BLaER1 (cell line): ENCODE results near the gene DHX35.
"Not testable (repeated sequence)": the region's sequence is repeated elsewhere in the genome, so short reads cannot be mapped to it uniquely, and the experiment has no call there.

Source experiments
- H3K27ac ChIP-seq: shearing (Covaris generic); formaldehyde crosslinking; 2 replicates; pipeline ENCODE4 v1.8.1; 2022
- H3K27me3 ChIP-seq: shearing (Covaris generic); formaldehyde crosslinking; 2 replicates; pipeline ENCODE4 v1.8.1; 2022
- H3K36me3 ChIP-seq: shearing (Covaris generic); formaldehyde crosslinking; 2 replicates; pipeline ENCODE4 v1.8.1; 2022
- H3K4me1 ChIP-seq: shearing (Covaris generic); formaldehyde crosslinking; 2 replicates; pipeline ENCODE4 v1.8.1; 2022
- H3K4me2 ChIP-seq: shearing (Covaris generic); formaldehyde crosslinking; 2 replicates; pipeline ENCODE4 v1.8.1; 2022
- H3K4me3 ChIP-seq: shearing (Covaris generic); formaldehyde crosslinking; 2 replicates; pipeline ENCODE4 v1.8.1; 2022
- H3K9ac ChIP-seq: shearing (Covaris generic); formaldehyde crosslinking; 2 replicates; pipeline ENCODE4 v1.8.1; 2022
- H3K9me3 ChIP-seq: shearing (Covaris generic); formaldehyde crosslinking; 2 replicates; pipeline ENCODE4 v1.8.1; 2022
- H4K20me1 ChIP-seq: shearing (Covaris generic); formaldehyde crosslinking; 2 replicates; pipeline ENCODE4 v1.8.1; 2022
- Cebpa-rat ChIP-seq: shearing (Covaris generic); IDR thresholded peaks from 2 replicates; pipeline ENCODE4 v1.8.1; 2022

DHX35 gene

DNA sequence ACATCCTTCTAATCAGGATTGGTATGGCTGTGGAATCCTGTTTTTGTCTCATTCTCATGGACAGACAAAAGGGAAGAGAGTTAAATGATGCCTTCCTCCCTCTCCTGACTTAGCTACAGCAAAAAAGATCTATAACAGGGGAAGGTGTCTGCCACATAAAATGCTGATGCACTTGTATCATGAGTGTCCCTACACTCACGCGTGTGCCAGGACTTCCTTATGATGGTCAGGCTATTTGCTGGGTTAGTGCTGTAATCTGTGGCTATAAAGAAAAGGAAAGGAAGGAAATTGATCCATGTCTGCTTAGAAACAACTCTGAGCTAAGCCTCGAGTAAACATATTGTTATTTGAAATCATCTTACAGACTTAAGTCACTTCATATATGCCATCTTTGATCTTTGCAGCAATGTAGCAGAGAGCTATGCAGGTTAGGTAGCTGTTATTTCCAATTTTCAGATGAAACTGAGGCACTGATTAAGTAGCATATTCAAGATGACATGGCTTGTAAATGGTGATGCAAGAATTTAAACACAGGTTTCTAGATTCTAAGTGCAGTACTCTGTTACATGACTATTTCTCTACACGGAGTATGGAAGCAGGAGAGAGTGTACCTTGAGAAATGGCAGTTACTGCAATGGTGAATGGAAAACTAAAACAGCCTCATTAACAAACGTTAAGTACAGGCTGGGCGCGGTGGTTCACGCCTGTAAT, 8.4 kb upstream of the DHX35 start:
- Histone ChIP-seq H4K20me1 (peaks cover 15% of the 10 kb centered on the region; the same call in 1 of the 2 replicates), H3K36me3 (peaks cover 62% of the 10 kb centered on the region), H3K27me3 (no peaks in the 10 kb centered on the region), H3K4me3 (no peak overlapping the region), H3K9me3 (no peaks in the 10 kb centered on the region), H3K9ac (no peak overlapping the region), H3K4me1 (no peaks in the 10 kb centered on the region), H3K27ac (no peak overlapping the region), H3K4me2 (no peak overlapping the region)
- no peak for TF ChIP-seq Cebpa-rat

DNA sequence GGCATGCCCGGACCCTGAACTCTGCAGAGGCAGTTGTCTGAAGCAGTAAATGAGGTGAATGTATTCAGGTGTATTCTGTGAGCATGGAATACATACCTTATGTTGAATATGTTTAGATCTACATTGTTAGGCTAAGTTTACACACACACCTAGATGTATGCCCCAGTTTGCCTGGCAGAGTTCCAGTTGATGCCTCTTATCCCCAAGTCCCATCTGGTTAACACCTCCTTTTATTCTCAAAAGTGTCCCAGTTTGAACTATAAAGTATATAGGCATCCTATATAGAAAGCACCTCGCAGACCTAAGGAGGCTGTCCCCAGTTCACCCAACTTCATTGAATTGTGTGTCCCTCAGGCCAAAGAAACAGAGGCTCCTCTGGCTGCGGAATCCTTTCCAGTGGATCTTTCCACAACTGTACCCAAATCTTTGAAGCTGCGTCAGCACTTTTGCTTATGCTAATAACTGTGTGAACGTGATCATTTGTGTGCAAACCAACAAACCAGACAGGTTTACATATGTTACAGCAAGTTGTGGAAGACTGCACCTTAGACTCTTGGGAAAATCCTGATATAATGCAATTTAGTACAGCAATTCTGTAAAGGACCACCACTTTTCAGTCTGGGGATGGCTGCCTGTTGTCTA, 4.8 kb upstream of the DHX35 start:
- Histone ChIP-seq H3K27ac (no peak overlapping the region), H3K9me3 (no peaks in the 10 kb centered on the region), H3K4me3 (no peak overlapping the region), H3K4me2 (no peak overlapping the region), H3K27me3 (no peaks in the 10 kb centered on the region), H4K20me1 (no peaks in the 10 kb centered on the region), H3K36me3 (peaks cover 26% of the 10 kb centered on the region), H3K9ac (no peak overlapping the region; the same call in 1 of the 2 replicates), H3K4me1 (peaks cover 10% of the 10 kb centered on the region)
- TF ChIP-seq Cebpa-rat, result no peak

DNA sequence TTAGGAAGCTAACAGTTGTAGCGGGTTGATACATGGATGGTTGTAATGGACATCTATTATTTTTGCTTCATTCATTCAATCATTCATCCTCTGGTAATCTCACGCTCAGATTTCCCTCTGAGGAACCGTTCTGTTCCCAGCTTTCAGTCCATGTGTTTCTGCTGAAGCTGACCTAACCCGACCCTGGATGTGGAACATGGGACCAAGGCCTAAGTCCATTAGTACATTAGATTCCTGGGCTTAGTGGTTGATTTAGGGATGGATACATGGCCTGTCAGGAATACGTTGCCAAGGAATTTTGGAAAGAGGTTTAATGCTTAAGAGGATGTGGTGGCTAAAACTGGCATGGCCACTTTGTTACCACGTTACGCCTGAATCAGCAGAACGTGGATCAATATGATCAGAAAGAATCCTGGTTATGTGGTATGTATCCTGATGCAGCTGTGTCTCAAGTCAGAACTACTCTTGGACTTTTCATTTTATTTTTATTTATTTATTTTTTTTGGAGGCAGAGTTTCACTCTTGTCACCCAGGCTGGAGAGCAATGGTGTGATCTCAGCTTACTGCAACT, 4.1 kb upstream of the DHX35 start:
- H3K36me3 ChIP-seq, result peaks cover 20% of the 10 kb centered on the region
- H3K9me3 ChIP-seq, result no peaks in the 10 kb centered on the region
- H4K20me1 ChIP-seq, result no peaks in the 10 kb centered on the region
- TF ChIP-seq Cebpa-rat, result no peak
- no peak overlapping the region for H3K4me3 ChIP-seq
- H3K4me1 ChIP-seq, result peaks cover 12% of the 10 kb centered on the region
- no peak overlapping the region for H3K9ac ChIP-seq
- H3K27me3 ChIP-seq, result no peaks in the 10 kb centered on the region
- H3K4me2 ChIP-seq, result no peak overlapping the region
- no peak overlapping the region for H3K27ac ChIP-seq

DNA sequence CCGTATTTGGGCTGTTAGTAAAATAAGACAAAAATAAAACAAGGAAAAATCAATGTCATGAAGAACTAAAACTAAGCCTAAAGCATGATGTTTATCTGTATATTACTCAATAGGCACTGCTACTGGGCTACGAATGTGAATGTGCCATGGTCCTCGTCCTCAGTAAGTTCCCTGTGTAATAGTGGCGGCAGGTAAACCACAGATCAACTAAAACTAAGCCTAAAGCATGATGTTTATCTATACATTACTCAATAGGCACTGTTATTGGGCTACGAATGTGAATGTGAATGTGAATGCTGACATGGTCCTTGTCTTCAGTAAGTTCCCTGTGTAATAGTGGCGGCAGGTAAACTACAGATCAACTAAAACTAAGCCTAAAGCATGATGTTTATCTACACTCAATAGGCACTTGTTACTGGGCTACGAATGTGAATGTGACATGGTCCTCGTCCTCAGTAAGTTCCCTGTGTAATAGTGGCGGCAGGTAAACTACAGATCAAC, 1.9 kb upstream of the DHX35 start:
- not testable (repeated sequence) for H3K27ac ChIP-seq, H3K4me3 ChIP-seq, H3K36me3 ChIP-seq, H3K9me3 ChIP-seq, H3K27me3 ChIP-seq, H3K9ac ChIP-seq, H3K4me2 ChIP-seq, H4K20me1 ChIP-seq
- peaks cover 19% of the 10 kb centered on the region for H3K4me1 ChIP-seq

DNA sequence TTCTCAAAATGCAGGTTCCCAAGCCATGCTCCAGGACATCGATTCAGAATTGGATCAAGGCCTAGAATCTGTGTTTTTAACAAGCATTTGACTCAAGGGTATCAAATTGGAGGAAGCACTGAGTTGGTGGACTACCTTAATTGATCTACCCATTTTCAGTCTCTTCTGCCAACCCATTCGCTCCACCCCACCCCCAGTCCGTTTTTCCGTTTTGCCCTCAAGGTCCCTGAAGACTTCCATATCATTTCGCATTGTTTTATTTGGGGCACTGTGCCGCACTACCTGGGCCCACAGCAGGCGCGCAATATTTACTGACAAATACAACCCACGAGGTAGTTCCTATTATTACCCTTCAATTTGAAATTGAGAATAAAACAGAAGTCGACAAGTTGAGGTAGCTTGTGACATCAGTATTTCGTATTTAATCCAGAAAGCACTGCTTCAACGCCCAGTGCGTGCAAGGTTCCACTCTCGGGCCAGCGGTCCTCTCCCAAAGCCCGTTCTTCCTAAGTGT, 557 bp upstream of the DHX35 start:
- Histone ChIP-seq H4K20me1 (0 out of 2 replicates have a peak, but pooled peaks cover under 1% of the 10 kb centered on the region), H3K27ac (peak overlapping the region; percentile 96), H3K4me2 (peak overlapping the region; percentile 85), H3K9me3 (no peaks in the 10 kb centered on the region), H3K9ac (peak overlapping the region; percentile 91), H3K4me3 (peak overlapping the region; percentile 91), H3K36me3 (peaks cover 14% of the 10 kb centered on the region; the same call in 1 of the 2 replicates), H3K27me3 (no peaks in the 10 kb centered on the region), H3K4me1 (peaks cover 19% of the 10 kb centered on the region)
- TF ChIP-seq Cebpa-rat, result no peak

DNA sequence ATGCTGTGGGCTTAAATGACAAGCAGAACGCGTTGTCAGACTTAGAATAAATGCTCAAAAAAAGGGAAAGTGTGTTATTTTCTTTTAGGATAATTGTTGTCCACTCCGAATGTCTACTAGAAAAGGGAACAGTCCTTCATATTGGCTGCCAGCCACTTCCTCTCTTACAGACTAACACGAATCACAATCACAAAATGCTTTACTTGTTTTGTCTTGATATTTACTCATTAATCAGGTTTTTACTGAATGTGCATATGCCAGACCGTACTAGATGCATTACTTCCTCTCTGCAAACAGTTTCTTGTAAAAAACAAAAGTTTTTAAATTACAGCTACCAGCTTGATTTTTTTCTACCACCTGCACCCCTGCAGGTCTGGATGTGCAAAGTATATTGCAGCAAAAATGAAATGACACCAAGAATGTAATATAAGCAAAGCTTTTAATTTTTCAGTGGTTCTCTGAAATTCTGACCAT, 821 bp downstream of the DHX35 start:
- no peak for TF ChIP-seq Cebpa-rat
- Histone ChIP-seq H3K4me1 (peaks cover 19% of the 10 kb centered on the region), H4K20me1 (0 out of 2 replicates have a peak, but pooled peaks cover 13% of the 10 kb centered on the region), H3K9me3 (no peaks in the 10 kb centered on the region), H3K4me3 (peak overlapping the region; percentile 91), H3K9ac (peak overlapping the region; percentile 91), H3K36me3 (peaks cover 19% of the 10 kb centered on the region), H3K27me3 (no peaks in the 10 kb centered on the region), H3K4me2 (peak overlapping the region; percentile 85), H3K27ac (peak overlapping the region; percentile 96)

DNA sequence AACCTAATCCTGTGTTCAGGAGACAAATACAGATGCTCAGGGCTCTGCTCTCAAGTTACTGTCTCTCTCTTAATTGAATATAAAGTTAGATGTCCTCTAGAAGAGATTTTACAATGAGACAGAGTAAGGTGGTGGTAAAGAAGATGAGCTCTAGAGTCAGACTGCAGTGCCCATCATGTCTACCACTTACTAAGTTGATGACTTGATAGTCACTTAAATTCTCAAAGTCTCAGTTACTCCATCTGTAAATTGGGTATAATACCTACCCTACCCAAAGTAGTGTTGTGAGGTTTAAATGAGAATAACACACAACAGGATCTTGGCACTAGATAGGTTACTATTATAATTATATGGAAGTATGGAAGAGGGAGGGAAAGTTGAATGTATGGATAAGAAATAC, 1.6 kb downstream of the DHX35 start:
- H3K4me3 ChIP-seq, result no peak overlapping the region
- H3K4me1 ChIP-seq, result peaks cover 19% of the 10 kb centered on the region
- peaks cover 26% of the 10 kb centered on the region for H3K36me3 ChIP-seq
- no peak for TF ChIP-seq Cebpa-rat
- H3K27ac ChIP-seq, result no peak overlapping the region
- no peaks in the 10 kb centered on the region for H3K27me3 ChIP-seq
- no peak overlapping the region for H3K9ac ChIP-seq
- H3K9me3 ChIP-seq, result no peaks in the 10 kb centered on the region
- H4K20me1 ChIP-seq, result 0 out of 2 replicates have a peak, but pooled peaks cover 20% of the 10 kb centered on the region
- H3K4me2 ChIP-seq, result peak overlapping the region; percentile 85

DNA sequence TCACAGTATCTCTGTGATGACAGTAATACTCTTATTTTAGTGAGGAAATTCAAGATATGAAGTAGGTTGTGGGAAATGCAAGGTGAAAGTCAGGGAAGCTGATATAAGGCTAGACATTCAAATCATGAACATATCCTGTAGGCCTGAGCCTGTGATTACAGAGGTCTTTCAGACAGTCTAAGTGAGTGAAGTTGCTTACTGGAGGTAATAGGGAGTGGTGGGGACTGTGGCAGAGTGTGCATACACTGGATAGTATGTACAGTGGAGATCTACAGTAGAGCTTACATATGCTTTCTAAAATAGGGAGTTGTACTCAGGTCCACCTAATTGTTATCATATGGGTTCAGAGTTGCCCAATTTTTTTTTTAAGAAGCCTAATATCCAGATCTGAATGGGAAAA, 3.1 kb downstream of the DHX35 start:
- Histone ChIP-seq H3K36me3 (peaks cover 39% of the 10 kb centered on the region), H4K20me1 (0 out of 2 replicates have a peak, but pooled peaks cover 20% of the 10 kb centered on the region), H3K9ac (no peak overlapping the region), H3K4me2 (no peak overlapping the region), H3K4me3 (no peak overlapping the region), H3K9me3 (no peaks in the 10 kb centered on the region), H3K4me1 (peaks cover 19% of the 10 kb centered on the region), H3K27me3 (no peaks in the 10 kb centered on the region), H3K27ac (no peak overlapping the region)
- no peak for TF ChIP-seq Cebpa-rat

DNA sequence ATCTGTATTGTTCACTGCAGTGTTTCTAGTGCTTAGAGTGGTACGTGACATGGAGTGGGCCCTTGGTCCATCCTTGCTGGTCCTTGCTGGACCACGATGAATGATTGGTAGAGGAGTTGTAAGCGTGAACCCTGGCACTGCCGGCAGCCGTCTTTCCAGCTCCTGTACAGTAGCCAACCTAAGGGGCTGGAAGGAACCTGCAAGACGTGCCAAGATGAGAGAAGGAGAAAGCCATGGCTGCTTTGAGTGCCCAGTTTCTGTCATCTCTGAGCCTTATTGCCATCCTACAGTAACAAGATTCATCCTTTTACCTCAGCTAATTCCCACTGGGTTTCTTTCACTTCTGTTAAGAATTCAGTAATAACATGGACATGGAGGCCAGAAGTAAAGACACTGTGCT, 5.9 kb downstream of the DHX35 start:
- H3K4me3 ChIP-seq, result no peak overlapping the region
- H3K9ac ChIP-seq, result no peak overlapping the region
- H3K4me1 ChIP-seq, result peaks cover 7% of the 10 kb centered on the region
- H3K27me3 ChIP-seq, result no peaks in the 10 kb centered on the region
- H3K27ac ChIP-seq, result no peak overlapping the region
- H3K36me3 ChIP-seq, result peaks cover 61% of the 10 kb centered on the region
- no peak for TF ChIP-seq Cebpa-rat
- H4K20me1 ChIP-seq, result 0 out of 2 replicates have a peak, but pooled peaks cover 20% of the 10 kb centered on the region
- H3K4me2 ChIP-seq, result no peak overlapping the region
- H3K9me3 ChIP-seq, result no peaks in the 10 kb centered on the region
